MM.1S (cell line): ENCODE data around the gene ELP6.

Experiments
- DNase-seq: peaks from one replicate; pipeline ENCODE4 v3.0.0-alpha.2; 2015
- H2AFZ ChIP-seq: fragments of 300-600 bp; sonication (generic); 2 replicates; pipeline ENCODE4 v1.6.0; 2016; ENCODE audit warnings: antibody characterized with exemption, low read length
- H3F3A ChIP-seq: fragments of 300-600 bp; sonication (generic); 2 replicates; pipeline ENCODE4 v1.6.1; 2016; ENCODE audit warnings: mild to moderate bottlenecking, antibody characterized with exemption, low read length, moderate library complexity, mixed read lengths; ENCODE audit not compliant: insufficient read depth
- H3K27ac ChIP-seq: fragments of 300-600 bp; sonication (generic); 2 replicates; pipeline ENCODE4 v1.5.1; 2016; ENCODE audit warnings: mild to moderate bottlenecking, low read length
- H3K27me3 ChIP-seq: fragments of 300-600 bp; sonication (generic); replicated peaks from 2 replicates; pipeline ENCODE4 v1.6.0; 2016; ENCODE audit warnings: low read length; ENCODE audit not compliant: insufficient read depth
- H3K36me3 ChIP-seq: fragments of 300-600 bp; sonication (generic); replicated peaks from 2 replicates; pipeline ENCODE4 v1.6.1; 2016; ENCODE audit warnings: mild to moderate bottlenecking, low read length, mixed read lengths; ENCODE audit not compliant: insufficient read depth
- H3K4me1 ChIP-seq: fragments of 300-600 bp; sonication (generic); 2 replicates; pipeline ENCODE4 v1.6.1; 2016; ENCODE audit warnings: low read length, mixed read lengths
- H3K4me2 ChIP-seq: fragments of 300-600 bp; sonication (generic); 2 replicates; pipeline ENCODE4 v1.6.0; 2016; ENCODE audit warnings: low read depth, low read length
- H3K4me3 ChIP-seq: fragments of 300-600 bp; sonication (generic); 2 replicates; pipeline ENCODE4 v1.5.1; 2016; ENCODE audit warnings: low read length, mixed read lengths
- H3K79me2 ChIP-seq: fragments of 300-600 bp; sonication (generic); 2 replicates; pipeline ENCODE4 v1.6.1; 2016; ENCODE audit warnings: mixed run types, low read length, mixed read lengths
- H3K9ac ChIP-seq: fragments of 300-600 bp; sonication (generic); 2 replicates; pipeline ENCODE4 v1.6.1; 2016; ENCODE audit warnings: low read length, mixed read lengths
- H3K9me2 ChIP-seq: fragments of 300-600 bp; sonication (generic); replicated peaks from 2 replicates; pipeline ENCODE4 v1.6.1; 2016; ENCODE audit warnings: mild to moderate bottlenecking, low read length, mixed read lengths; ENCODE audit not compliant: insufficient read depth
- H3K9me3 ChIP-seq: fragments of 300-600 bp; sonication (generic); replicated peaks from 2 replicates; pipeline ENCODE4 v1.6.1; 2016; ENCODE audit warnings: mild to moderate bottlenecking, low read length, mixed read lengths; ENCODE audit not compliant: insufficient read depth
- H4K20me1 ChIP-seq: fragments of 300-600 bp; sonication (generic); 2 replicates; pipeline ENCODE4 v1.6.1; 2016; ENCODE audit warnings: mild to moderate bottlenecking, low read length, moderate library complexity, mixed read lengths; ENCODE audit not compliant: insufficient read depth
- EZH2 ChIP-seq: fragments of 300-600 bp; sonication (generic); optimal IDR thresholded peaks from 2 replicates; pipeline ENCODE3; 2017; ENCODE audit warnings: low read depth, mild to moderate bottlenecking, antibody characterized with exemption, low read length, mixed read lengths
- EZH2phosphoT487 ChIP-seq: fragments of 300-600 bp; sonication (generic); IDR thresholded peaks from 2 replicates; pipeline ENCODE4 v1.6.1; 2018; ENCODE audit warnings: antibody characterized with exemption, low read length
- TF ChIP-seq, protein P1 (sequence below): fragments of 300-600 bp; sonication (generic); IDR thresholded peaks from 2 replicates; pipeline ENCODE4 v1.5.1; 2016; ENCODE audit warnings: antibody characterized with exemption, low read length, mixed read lengths

ELP6 gene

GRCh38 chr3:47476330-47476626 is 37.2 kb downstream of the ELP6 start:
- Histone ChIP-seq H3K9ac (peak overlapping the region; percentile 42; the same call in 1 of the 2 replicates), H4K20me1 (peaks cover 3% of the 10 kb centered on the region; the same call in 1 of the 2 replicates), H3K9me3 (no peaks in the 10 kb centered on the region), H3K9me2 (no peaks in the 10 kb centered on the region), H3K79me2 (peaks cover 40% of the 10 kb centered on the region), H3K27me3 (no peaks in the 10 kb centered on the region), H3K36me3 (no peaks in the 10 kb centered on the region), H3K4me1 (peaks cover 3% of the 10 kb centered on the region; the same call in 1 of the 2 replicates), H3K4me2 (peak overlapping the region; percentile 49; the same call in 1 of the 2 replicates), H3K4me3 (peak overlapping the region; percentile 65), H3K27ac (no peak overlapping the region), H2AFZ (peak overlapping the region; percentile 98), H3F3A (peaks cover 6% of the 10 kb centered on the region)
- TF ChIP-seq EZH2 = no peak
- TF ChIP-seq EZH2phosphoT487 = no peak
- TF ChIP-seq, protein P1, sequence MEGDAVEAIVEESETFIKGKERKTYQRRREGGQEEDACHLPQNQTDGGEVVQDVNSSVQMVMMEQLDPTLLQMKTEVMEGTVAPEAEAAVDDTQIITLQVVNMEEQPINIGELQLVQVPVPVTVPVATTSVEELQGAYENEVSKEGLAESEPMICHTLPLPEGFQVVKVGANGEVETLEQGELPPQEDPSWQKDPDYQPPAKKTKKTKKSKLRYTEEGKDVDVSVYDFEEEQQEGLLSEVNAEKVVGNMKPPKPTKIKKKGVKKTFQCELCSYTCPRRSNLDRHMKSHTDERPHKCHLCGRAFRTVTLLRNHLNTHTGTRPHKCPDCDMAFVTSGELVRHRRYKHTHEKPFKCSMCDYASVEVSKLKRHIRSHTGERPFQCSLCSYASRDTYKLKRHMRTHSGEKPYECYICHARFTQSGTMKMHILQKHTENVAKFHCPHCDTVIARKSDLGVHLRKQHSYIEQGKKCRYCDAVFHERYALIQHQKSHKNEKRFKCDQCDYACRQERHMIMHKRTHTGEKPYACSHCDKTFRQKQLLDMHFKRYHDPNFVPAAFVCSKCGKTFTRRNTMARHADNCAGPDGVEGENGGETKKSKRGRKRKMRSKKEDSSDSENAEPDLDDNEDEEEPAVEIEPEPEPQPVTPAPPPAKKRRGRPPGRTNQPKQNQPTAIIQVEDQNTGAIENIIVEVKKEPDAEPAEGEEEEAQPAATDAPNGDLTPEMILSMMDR = no peak
- no peak for DNase-seq

DNA sequence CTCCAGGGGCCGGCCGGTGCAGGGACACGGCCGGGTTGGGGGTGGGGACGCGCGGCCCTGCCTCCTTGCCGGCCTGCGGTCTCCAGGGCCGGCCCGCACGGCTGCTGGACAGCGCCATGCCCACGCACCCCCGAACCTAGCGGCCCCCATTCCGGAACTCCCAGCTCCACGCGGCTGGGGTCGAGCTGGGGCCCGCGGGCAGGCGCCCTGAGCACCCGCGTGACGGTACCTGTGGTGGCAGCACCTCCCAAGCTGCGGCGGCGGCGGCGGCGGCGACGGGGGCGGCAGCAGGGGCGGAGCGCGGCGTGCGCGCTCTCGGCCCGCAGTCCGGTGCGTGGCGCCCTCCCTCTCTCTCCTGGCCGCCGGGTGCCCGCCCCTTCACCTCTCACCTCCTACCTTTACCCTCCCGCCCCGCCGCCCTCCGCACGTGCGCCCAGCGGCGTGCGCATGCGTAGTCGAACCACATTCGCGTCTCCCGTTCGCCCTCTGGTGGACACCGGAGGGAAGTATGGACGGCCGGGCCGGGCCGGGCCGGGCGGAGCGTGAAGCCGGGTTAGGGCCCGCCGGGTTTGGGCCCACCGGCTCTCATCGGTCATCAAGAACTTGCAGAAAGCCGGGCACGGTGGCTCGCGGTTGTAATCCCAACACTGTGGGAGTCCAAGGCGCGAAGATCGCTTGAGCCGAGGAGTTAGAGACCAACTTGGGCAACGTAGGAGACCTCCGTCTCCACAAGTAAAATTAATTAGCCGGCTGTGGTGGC is 37.8 kb downstream of the ELP6 start, which contains the start of gene SCAP:
Gene SCAP, minus strand, starts transcription at position 372 of the 760 bp plus-strand sequence. CDS start 32,948 bp downstream, outside the sequence.
- H3K9me2 ChIP-seq = no peaks in the 10 kb centered on the region
- peaks cover 45% of the 10 kb centered on the region for H3K79me2 ChIP-seq
- TF ChIP-seq EZH2phosphoT487 (no peak), EZH2 (no peak)
- TF ChIP-seq, protein P1 = peak; percentile 85
- H3K27ac ChIP-seq = peak within 1 kb of the TSS; percentile 35
- H3K36me3 ChIP-seq = no peaks in the 10 kb centered on the region
- peaks cover 3% of the 10 kb centered on the region; the same call in 1 of the 2 replicates for H3K4me1 ChIP-seq
- DNase-seq = peak; percentile 91
- H3K9ac ChIP-seq = peak within 1 kb of the TSS; percentile 77
- no peaks in the 10 kb centered on the region for H3K27me3 ChIP-seq
- peaks cover 6% of the 10 kb centered on the region for H3F3A ChIP-seq
- peak within 1 kb of the TSS; percentile 90 for H3K4me2 ChIP-seq
- no peaks in the 10 kb centered on the region for H3K9me3 ChIP-seq
- peaks cover 3% of the 10 kb centered on the region for H4K20me1 ChIP-seq
- H2AFZ ChIP-seq = peak within 1 kb of the TSS; percentile 98
- peak within 1 kb of the TSS; percentile 89 for H3K4me3 ChIP-seq

DNA sequence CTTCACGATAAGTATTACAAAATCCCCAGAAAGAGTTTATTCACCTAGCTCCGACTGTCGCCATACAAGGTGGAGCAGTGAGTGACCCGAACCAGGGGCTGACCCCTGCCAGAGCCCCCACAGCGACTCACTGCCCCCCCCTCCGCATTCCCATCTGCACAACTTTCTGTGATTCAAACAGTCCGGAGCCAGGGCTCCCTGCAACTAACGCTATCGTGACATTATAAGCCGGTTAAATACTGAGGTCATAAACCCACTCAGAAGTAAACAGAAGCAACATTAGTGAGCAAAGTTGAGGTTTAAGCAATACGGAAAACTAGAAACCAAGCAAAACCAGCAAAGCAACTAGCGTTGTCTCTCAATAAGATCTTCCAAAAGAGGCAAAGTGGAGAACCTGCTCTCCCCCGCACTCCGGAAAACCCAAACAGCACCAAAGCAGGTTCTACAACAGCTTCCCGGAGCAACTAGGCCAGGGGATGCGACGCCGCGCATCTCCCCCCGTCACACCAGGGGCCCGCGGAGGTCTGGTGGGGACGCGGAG is 38.4 kb downstream of the ELP6 start:
- no peaks in the 10 kb centered on the region for H3K9me2 ChIP-seq
- H3K4me1 ChIP-seq = peaks cover 3% of the 10 kb centered on the region; the same call in 1 of the 2 replicates
- TF ChIP-seq EZH2phosphoT487 (no peak), EZH2 (no peak)
- TF ChIP-seq, protein P1 = no peak
- DNase-seq = peak; percentile 22
- no peaks in the 10 kb centered on the region for H3K27me3 ChIP-seq
- peak overlapping the region; percentile 90 for H3K4me2 ChIP-seq
- H3K36me3 ChIP-seq = no peaks in the 10 kb centered on the region
- peak overlapping the region; percentile 77 for H3K9ac ChIP-seq
- H4K20me1 ChIP-seq = peaks cover 3% of the 10 kb centered on the region
- peaks cover 52% of the 10 kb centered on the region for H3K79me2 ChIP-seq
- H3K9me3 ChIP-seq = no peaks in the 10 kb centered on the region
- peak overlapping the region; percentile 95 for H2AFZ ChIP-seq
- peak overlapping the region; percentile 89 for H3K4me3 ChIP-seq
- H3F3A ChIP-seq = peaks cover 6% of the 10 kb centered on the region
- H3K27ac ChIP-seq = peak overlapping the region; percentile 35
